Measurements from ENCODE around the gene SAP25.
"Not testable (repeated sequence)": the region's sequence is repeated elsewhere in the genome, so short reads cannot be mapped to it uniquely, and the experiment has no call there.

Gene SAP25

DNA sequence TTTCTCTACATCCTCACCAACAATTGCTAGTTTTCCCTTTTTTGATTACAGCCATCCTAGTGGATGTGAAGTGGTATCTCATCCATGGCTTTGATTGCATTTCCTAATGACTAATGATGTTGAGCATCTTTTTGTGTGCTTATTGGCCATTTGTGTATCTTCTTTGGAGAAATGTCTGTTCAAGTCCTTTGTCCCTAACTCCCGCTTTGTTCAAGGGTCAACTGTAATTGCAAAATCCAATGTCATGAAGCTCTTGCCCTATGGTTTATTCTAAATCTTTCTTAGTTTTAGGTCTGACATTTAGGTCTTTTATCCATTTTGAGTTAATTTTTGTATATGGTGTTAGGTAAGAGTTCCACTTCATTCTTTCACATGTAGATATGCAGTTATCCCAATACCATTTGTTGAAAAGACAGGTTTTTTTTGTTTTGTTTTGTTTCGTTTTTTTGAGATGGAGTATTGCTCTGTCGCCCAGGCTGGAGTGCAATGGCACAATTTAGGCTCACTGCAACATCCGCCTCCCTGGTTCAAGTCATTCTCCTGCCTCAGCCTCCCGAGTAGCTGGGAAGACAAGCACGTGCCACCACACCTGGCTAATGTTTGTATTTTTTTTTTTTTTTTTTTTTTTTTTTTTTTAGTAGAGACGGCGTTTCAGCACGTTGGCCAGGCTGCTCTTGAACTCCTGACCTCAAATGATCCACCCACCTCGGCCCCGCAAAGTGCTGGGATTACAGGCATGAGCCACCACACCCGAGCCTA is 45.4 kb downstream of the SAP25 start:
- not testable (repeated sequence) for DNase-seq

DNA sequence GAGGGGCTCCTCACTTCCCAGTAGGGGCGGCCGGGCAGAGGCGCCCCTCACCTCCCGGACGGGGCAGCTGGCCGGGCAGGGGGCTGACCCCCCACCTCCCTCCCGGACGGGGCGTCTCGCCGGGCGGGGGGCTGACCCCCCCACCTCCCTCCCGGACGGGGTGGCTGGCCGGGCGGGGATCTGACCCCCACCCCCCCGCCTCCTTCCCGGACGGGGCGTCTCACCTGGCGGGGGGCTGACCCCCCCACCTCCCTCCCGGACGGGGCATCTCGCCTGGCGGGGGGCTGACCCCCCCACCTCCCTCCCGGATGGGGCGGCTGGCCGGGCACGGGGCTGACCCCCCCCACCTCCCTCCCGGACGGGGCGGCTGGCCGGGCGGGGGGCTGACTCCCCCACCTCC is 50.5 kb downstream of the SAP25 start:
- DNase-seq: not testable (repeated sequence)
